Stimulated activated CD8-positive, alpha-beta memory T cell treated with anti-CD3 and anti-CD28 coated beads, Interleukin-12 subunit alpha, Interleukin-12 subunit beta, amount 100 ng/mL, for 1 hour (primary cell): ENCODE results near the gene UTP14C.
"Not testable (repeated sequence)": the region's sequence is repeated elsewhere in the genome, so short reads cannot be mapped to it uniquely, and the experiment has no call there.

ENCODE experiments used
- DNase-seq: peaks from one replicate; pipeline ENCODE4 v3.0.0-alpha.2; 2020; ENCODE audit warnings: low read depth

Gene UTP14C

DNA sequence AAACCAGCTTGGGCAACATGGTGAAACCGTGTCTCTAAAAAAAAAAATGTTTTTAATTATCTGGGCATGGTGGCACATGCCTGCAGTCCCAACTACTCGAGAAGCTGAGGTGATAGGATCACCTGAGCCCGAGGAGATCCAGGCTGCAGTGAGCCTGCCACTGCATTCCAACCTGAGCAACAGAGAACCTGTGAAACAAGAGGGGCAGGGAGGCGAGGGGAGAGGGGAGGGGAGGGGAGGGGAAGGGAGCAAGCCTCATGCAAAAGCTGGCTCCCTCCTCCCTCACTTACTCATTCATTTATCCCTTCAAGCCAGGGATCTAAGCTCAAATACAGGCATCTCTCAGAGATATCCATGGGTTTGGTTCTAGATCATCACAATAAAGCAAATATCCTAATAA is 22.1 kb upstream of the UTP14C start:
- no peak for DNase-seq

DNA sequence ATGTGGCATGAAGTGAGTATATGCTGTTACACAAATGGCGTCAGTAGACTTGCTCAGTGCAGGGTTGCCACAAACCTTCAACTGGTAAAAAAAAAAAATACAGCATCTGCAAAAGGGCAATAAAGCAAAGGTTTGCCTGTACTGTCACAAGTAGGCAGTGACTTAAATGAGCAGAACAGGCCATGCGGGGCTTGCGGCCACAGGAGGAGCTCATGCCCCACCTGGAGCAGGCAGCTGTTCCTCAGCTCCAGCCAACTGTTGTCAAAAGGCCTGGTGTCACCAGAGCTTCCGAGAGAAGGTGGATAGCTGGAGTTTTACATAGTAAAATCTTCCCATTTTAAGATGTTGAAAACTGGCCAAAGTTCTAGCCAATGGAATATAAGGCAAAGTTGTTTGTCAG is 20.9 kb upstream of the UTP14C start:
- no peak for DNase-seq

DNA sequence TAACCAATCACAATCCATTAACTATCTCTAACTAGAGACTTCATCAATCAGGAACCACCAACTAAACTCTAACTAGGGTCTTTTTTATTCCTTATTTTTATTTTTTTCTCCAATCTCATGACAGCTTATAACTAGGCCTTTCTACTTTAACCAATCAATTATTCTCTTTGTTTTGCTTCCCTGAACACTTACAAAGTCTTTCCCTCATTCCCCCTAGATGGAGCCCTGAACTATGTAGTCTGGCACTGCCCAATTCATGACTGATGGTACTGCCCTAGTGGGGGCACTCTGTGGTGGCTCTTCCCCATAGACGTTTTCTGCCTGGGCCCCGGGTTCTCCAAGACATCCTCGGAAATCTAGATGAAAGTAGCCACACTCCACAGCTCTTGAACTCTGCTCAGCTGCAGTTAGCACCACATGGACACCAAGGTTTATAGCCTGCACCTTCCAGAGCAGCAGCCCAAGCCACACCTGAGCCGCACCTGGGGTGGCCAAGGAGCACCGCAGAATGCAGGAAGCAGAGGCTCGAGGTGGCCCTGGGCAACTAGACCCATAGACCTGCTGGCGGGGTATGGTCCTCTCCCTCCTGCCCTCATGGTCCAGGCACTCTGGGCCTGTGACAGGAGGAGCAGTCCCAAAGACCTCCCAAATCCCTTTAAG is 19.9 kb upstream of the UTP14C start:
- no peak for DNase-seq

- DNase-seq = no peak
Observed at GRCh38 chr13:52005841-52006522, 18.5 kb upstream of the UTP14C start.

DNA sequence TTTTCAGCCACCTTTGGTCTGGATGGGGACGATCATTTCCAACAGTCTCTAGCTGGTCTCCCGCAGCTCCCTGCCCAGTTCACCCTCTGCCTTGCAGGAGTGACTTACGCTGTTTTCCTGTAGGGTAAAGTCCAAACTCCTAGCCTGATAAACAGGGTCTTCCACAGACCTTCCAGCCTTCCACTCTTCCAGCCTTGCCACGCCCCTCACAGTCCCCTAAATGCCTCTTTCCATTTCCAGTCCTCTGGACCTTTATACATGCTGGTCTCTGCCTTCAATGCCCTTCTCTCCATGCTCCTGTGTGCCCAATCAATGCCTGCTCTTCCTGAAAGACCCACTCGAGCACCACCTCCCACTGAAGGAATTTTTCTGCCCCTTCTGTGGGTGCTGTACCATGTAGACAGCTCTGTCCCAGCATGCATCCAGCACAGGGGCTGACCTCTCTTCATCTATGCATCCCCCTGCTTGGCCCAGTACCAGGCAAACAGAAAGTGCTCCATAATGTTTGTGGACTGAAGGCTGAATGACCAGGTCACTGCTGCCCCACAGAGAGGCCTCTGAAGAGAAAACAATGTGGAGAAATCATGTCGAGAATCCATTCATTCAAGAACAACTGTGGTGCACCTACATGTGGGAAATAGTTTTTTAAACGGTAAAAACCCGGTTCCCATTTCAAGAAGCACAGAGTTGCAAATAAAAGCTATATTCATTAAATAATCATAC is 17.8 kb upstream of the UTP14C start:
- DNase-seq = no peak

GRCh38 chr13:52009946-52010345 is 14.5 kb upstream of the UTP14C start:
- no peak for DNase-seq

DNA sequence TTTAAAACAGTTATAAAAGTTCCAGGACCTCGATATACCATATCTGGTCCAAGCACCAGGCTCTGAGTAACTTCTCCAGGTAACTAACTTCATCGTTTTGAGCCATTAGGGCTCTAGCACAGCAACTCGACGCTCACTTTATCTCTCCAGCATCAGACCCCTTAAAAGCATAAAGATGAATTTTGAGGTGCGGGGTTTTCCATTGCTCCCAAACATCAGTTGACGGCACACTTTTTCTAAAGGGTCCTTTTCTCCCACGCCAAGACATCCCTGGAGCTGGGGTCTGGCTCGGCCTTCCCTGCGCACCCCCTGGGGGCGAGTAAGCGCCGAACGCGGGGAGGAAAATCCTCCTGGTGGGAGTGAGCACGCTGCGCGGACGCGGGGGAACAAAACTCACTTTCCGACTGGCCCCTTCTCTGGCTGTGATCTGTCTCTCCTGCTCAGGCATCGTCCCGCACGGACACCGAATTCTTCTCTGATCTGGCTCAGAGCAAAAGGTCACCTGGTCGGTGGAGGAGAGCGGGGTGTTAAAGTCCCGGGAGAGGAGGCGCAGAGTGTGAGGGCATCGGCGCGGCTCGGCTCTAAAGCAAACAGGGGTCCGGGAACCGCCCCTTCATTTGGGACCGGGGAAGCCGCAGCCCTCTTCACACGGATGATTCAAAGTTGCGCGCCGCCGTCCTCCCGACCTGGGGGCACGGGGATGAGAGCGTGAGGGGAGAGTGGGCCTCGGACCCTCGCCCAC is 13.4 kb upstream of the UTP14C start, which contains the start of gene ATP7B:
Gene ATP7B, minus strand, starts transcription at position 561 of the 742 bp plus-strand sequence. Its CDS starts 113 bp downstream, at position 448.
- DNase-seq = peak; percentile 0

GRCh38 chr13:52011632-52012511 is 12.6 kb upstream of the UTP14C start, which contains the start of gene ALG11:
Gene ALG11 (plus strand): TSS chr13:52012398. CDS start chr13:52012419, 21 bp downstream.
- peak; percentile 100 for DNase-seq

DNA sequence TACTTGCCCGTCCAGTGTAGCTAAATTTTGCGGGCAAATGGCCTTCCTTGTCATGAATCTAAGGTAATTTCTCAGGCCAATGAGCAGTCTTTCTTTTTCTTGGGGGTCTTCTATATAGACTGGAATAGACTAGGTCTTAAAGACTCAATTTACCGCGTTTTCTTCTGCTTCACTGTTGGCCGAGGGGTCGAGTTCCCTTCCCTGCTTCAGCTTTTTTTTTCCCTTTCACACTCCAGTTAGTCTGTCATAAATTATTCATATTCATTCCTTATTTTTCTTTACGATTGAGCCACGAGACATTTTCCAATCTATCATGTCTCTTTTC is 12.0 kb upstream of the UTP14C start:
- no peak for DNase-seq

DNA sequence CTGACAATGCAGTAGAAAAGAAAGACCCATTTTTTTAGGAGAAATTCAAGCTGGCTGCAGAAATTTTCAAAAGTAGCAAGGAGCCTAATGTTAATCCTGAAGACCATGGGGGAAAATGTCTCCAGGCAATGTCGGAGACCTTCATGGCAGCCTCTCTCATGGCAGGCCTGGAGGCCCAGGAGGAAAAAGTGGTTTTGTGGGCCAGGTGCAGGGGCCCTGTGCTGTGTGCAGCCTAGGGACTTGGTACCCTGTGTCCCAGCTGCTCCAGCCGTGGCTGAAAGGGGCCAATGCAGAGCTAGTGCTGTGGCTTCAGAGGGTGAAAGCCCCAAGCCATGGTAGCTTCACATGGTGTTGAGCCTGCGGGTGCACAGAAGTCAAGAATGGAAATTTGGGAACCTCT is 8.2 kb upstream of the UTP14C start:
- no peak for DNase-seq

- no peak for DNase-seq
Observed at GRCh38 chr13:52020191-52020590, 4.3 kb upstream of the UTP14C start.

- DNase-seq = no peak
Observed at GRCh38 chr13:52022356-52022755, 2.1 kb upstream of the UTP14C start.

- DNase-seq = no peak
Observed at GRCh38 chr13:52025475-52026245, 1.2 kb downstream of the UTP14C start.

GRCh38 chr13:52026246-52026626 is 1.7 kb downstream of the UTP14C start:
- DNase-seq = no peak

- no peak for DNase-seq
Observed at GRCh38 chr13:52027832-52028231, 3.3 kb downstream of the UTP14C start.

GRCh38 chr13:52029569-52029968 is 5.1 kb downstream of the UTP14C start:
- no peak for DNase-seq

DNA sequence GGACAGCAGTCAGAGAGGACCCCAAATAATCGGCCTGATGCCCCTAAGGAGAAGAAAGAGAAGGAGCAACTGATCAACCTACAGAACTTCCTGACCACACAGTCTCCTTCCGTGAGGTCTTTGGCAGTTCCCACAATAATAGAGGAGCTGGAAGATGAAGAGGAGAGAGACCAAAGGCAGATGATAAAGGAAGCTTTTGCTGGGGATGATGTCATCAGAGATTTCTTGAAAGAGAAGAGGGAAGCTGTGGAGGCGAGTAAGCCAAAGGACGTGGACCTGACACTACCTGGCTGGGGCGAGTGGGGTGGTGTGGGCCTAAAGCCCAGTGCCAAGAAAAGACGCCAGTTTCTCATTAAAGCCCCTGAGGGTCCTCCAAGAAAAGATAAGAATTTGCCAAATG is 5.9 kb downstream of the UTP14C start:
- not testable (repeated sequence) for DNase-seq

- DNase-seq = no peak
Observed at GRCh38 chr13:52033039-52033438, 8.5 kb downstream of the UTP14C start.

- DNase-seq = no peak
Observed at GRCh38 chr13:52034616-52035226, 10.2 kb downstream of the UTP14C start.

- no peak for DNase-seq
Observed at GRCh38 chr13:52036037-52036436, 11.5 kb downstream of the UTP14C start.
